PC-9 (cell line): Measurements from ENCODE around the gene GRID2IP. TPM values are rescaled to one million over a fixed set of nuclear protein-coding genes. Genes with fewer than 3 reads are reported as not detected.

Experiments used
- BruUV-seq: library from RNA; stranded (reverse); fragments of 400-500 nt; replicated peaks from 2 replicates; lab custom pipeline; 2021; lab: Mats Ljungman, UMichigan
- CTCF ChIA-PET: fragments of 300-600 bp; sonication (Branson Sonifier 250); formaldehyde crosslinking; loops from one replicate; lab custom pipeline; 2022; ENCODE audit warnings: antibody characterized with exemption; lab: Charles Lee
- POLR2A ChIA-PET: fragments of 300-600 bp; sonication (Branson Sonifier 250); formaldehyde crosslinking; loops from one replicate; lab custom pipeline; 2022; ENCODE audit warnings: antibody characterized with exemption; ENCODE audit not compliant: unreplicated experiment; lab: Charles Lee
- DNase-seq, 2 experiments: peaks; one replicate each; pipeline versions ENCODE4 v3.0.0 to v3.0.0-alpha.2; 2015 to 2022; ENCODE audit warnings: mixed read lengths in 1 of 2
- H2AFZ ChIP-seq: fragments of 200-600 bp; sonication (generic); 2 replicates; pipeline ENCODE4 v1.8.1; 2017; ENCODE audit warnings: antibody characterized with exemption
- H3F3A ChIP-seq: fragments of 200-600 bp; sonication (generic); 2 replicates; pipeline ENCODE4 v1.8.1; 2017; ENCODE audit warnings: antibody characterized with exemption, mild to moderate bottlenecking, low read depth; ENCODE audit not compliant: insufficient read depth
- H3K27ac ChIP-seq: fragments of 200-600 bp; sonication (generic); 2 replicates; pipeline ENCODE4 v1.6.1; 2016; ENCODE audit warnings: mixed run types
- H3K27me3 ChIP-seq: fragments of 200-600 bp; sonication (generic); 2 replicates; pipeline ENCODE4 v1.6.1; 2016; ENCODE audit warnings: low read depth, mixed run types; ENCODE audit not compliant: insufficient read depth
- H3K36me3 ChIP-seq: fragments of 200-600 bp; sonication (generic); 2 replicates; pipeline ENCODE4 v1.6.1; 2016; ENCODE audit warnings: low read depth, mixed run types
- H3K4me1 ChIP-seq: fragments of 200-600 bp; sonication (generic); replicated peaks from 2 replicates; pipeline ENCODE4 v1.6.1; 2016; ENCODE audit warnings: mixed run types; ENCODE audit not compliant: insufficient read depth
- H3K4me2 ChIP-seq: fragments of 200-600 bp; sonication (generic); 2 replicates; pipeline ENCODE4 v1.6.1; 2017; ENCODE audit warnings: mixed run types
- H3K4me3 ChIP-seq: fragments of 200-600 bp; sonication (generic); 2 replicates; pipeline ENCODE4 v1.6.1; 2016; ENCODE audit warnings: mixed run types
- H3K79me2 ChIP-seq: fragments of 200-600 bp; sonication (generic); 2 replicates; pipeline ENCODE4 v1.6.1; 2017; ENCODE audit warnings: low read depth, mixed run types
- H3K9me2 ChIP-seq: fragments of 200-600 bp; sonication (generic); 2 replicates; pipeline ENCODE4 v1.8.1; 2017; ENCODE audit warnings: mild to moderate bottlenecking; ENCODE audit not compliant: insufficient read depth
- H3K9me3 ChIP-seq: fragments of 200-600 bp; sonication (generic); 2 replicates; pipeline ENCODE4 v1.8.1; 2016; ENCODE audit warnings: low read depth; ENCODE audit not compliant: insufficient read depth
- H4K20me1 ChIP-seq: fragments of 200-600 bp; sonication (generic); 2 replicates; pipeline ENCODE4 v1.8.1; 2017; ENCODE audit not compliant: insufficient read depth
- EZH2 ChIP-seq: fragments of 200-600 bp; sonication (generic); IDR thresholded peaks from 2 replicates; pipeline ENCODE4 v1.8.0; 2017; ENCODE audit warnings: antibody characterized with exemption, low read depth
- intact Hi-C: fragments of 100-400 bp; cut with micrococcal nuclease; formaldehyde crosslinking; loops from one replicate; pipeline ENCODE4 v1.10.0; 2022; ENCODE audit not compliant: unreplicated experiment
- total RNA-seq: library from RNA; stranded (reverse); gene quantifications from 2 replicates; pipeline ENCODE4 v1.2.3, GENCODE V29; 2021
- TF ChIP-seq, protein P1 (sequence below): fragments of 200-600 bp; sonication (generic); conservative IDR thresholded peaks from 2 replicates; pipeline ENCODE4 v1.6.1; 2017; ENCODE audit warnings: mixed run types, antibody characterized with exemption, mild to moderate bottlenecking, moderate library complexity

The GRID2IP gene
- total RNA-seq, 1 experiment from 2014 or later, result 1.3 TPM

- H3K4me1 ChIP-seq, result no peaks in the 10 kb centered on the region
- POLR2A ChIA-PET, result interaction anchor here (0.7 kb wide), 1 partner anchor 16 kb away, joined by 4 read pairs; no protein-coding TSS in a partner anchor
- intact Hi-C loops, result no loop called here
- TF ChIP-seq, protein P1, sequence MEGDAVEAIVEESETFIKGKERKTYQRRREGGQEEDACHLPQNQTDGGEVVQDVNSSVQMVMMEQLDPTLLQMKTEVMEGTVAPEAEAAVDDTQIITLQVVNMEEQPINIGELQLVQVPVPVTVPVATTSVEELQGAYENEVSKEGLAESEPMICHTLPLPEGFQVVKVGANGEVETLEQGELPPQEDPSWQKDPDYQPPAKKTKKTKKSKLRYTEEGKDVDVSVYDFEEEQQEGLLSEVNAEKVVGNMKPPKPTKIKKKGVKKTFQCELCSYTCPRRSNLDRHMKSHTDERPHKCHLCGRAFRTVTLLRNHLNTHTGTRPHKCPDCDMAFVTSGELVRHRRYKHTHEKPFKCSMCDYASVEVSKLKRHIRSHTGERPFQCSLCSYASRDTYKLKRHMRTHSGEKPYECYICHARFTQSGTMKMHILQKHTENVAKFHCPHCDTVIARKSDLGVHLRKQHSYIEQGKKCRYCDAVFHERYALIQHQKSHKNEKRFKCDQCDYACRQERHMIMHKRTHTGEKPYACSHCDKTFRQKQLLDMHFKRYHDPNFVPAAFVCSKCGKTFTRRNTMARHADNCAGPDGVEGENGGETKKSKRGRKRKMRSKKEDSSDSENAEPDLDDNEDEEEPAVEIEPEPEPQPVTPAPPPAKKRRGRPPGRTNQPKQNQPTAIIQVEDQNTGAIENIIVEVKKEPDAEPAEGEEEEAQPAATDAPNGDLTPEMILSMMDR, result no peak
- TF ChIP-seq EZH2, result no peak
- H3K27ac ChIP-seq, result no peak overlapping the region
- no peak overlapping the region for H2AFZ ChIP-seq
- peaks cover 7% of the 10 kb centered on the region; the same call in 1 of the 2 replicates for H3K27me3 ChIP-seq
- H3K4me3 ChIP-seq, result no peak overlapping the region
- H3K9me2 ChIP-seq, result no peaks in the 10 kb centered on the region
- no peak for DNase-seq
- no peak overlapping the region for H3K4me2 ChIP-seq
- no peaks in the 10 kb centered on the region for H3F3A ChIP-seq
- H3K36me3 ChIP-seq, result no peaks in the 10 kb centered on the region
- no peaks in the 10 kb centered on the region for H3K79me2 ChIP-seq
- no peaks in the 10 kb centered on the region for H3K9me3 ChIP-seq
- no peaks in the 10 kb centered on the region for H4K20me1 ChIP-seq
- CTCF ChIA-PET, result no interaction called here
- BruUV-seq, result no TSS peak
These were observed 8.6 kb upstream of the GRID2IP start for GRCh38 chr7:6559896-6560295.

GRCh38 chr7:6558837-6559236 lies 7.6 kb upstream of the GRID2IP start:
- intact Hi-C loops, result no loop called here
- no peaks in the 10 kb centered on the region for H4K20me1 ChIP-seq
- H3K4me2 ChIP-seq, result no peak overlapping the region
- H2AFZ ChIP-seq, result no peak overlapping the region
- H3K36me3 ChIP-seq, result no peaks in the 10 kb centered on the region
- H3K27me3 ChIP-seq, result no peaks in the 10 kb centered on the region
- no peaks in the 10 kb centered on the region for H3K4me1 ChIP-seq
- no peaks in the 10 kb centered on the region for H3K9me3 ChIP-seq
- no peaks in the 10 kb centered on the region for H3K79me2 ChIP-seq
- DNase-seq, result peak in 1 of 2 experiments; percentile 28
- no peak overlapping the region for H3K4me3 ChIP-seq
- H3K27ac ChIP-seq, result no peak overlapping the region
- TF ChIP-seq, protein P1, result peak; percentile 60
- TF ChIP-seq EZH2, result no peak
- no peaks in the 10 kb centered on the region for H3K9me2 ChIP-seq
- BruUV-seq, result no TSS peak
- CTCF ChIA-PET, result interaction anchor here (0.5 to 1.2 kb wide), 6 partner anchors 43 to 707 kb away, joined by 3 to 5 read pairs (median 3); no protein-coding TSS in a partner anchor
- H3F3A ChIP-seq, result no peaks in the 10 kb centered on the region
- POLR2A ChIA-PET, result interaction anchor here (0.6 kb wide), 1 partner anchor 16 kb away, joined by 21 read pairs; no protein-coding TSS in a partner anchor

- H3K9me3 ChIP-seq, result no peaks in the 10 kb centered on the region
- no peaks in the 10 kb centered on the region for H3K36me3 ChIP-seq
- H3K4me3 ChIP-seq, result no peak overlapping the region
- no peaks in the 10 kb centered on the region for H3F3A ChIP-seq
- intact Hi-C loops, result no loop called here
- peak in 1 of 2 experiments; percentile 48 for DNase-seq
- POLR2A ChIA-PET, result no interaction called here
- H3K4me2 ChIP-seq, result no peak overlapping the region
- no peak overlapping the region for H2AFZ ChIP-seq
- no TSS peak for BruUV-seq
- H3K27ac ChIP-seq, result no peak overlapping the region
- no peaks in the 10 kb centered on the region for H3K79me2 ChIP-seq
- no peak for TF ChIP-seq EZH2
- TF ChIP-seq, protein P1, result peak; percentile 71
- no peaks in the 10 kb centered on the region for H3K27me3 ChIP-seq
- no peaks in the 10 kb centered on the region for H3K4me1 ChIP-seq
- no peaks in the 10 kb centered on the region for H3K9me2 ChIP-seq
- no peaks in the 10 kb centered on the region for H4K20me1 ChIP-seq
- CTCF ChIA-PET, result no interaction called here
These were observed 4.9 kb upstream of the GRID2IP start for GRCh38 chr7:6556196-6556595.
